ENCODE measurements around the gene RASGRF1.

DNA sequence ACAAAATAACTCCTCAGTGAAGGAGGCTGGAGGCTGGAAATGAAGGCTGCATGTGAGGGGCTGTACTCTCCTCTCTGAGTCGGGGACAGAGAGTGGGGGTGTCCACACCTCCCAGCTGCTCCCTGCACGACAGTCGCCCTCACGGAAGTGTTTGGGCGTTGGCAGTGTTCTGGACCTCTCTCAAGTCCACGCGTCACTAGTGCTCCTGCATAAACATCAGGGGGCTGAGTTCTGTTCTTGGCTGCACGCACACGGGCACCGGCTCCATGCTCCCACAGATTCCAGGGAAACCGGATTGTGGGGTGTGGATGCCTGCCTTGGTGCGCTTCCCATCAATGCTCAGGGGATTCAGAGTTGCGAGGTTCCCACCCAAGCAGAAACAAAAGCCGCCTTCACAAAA is 7.4 kb downstream of the RASGRF1 start:
- TF ChIP-seq, protein P1, sequence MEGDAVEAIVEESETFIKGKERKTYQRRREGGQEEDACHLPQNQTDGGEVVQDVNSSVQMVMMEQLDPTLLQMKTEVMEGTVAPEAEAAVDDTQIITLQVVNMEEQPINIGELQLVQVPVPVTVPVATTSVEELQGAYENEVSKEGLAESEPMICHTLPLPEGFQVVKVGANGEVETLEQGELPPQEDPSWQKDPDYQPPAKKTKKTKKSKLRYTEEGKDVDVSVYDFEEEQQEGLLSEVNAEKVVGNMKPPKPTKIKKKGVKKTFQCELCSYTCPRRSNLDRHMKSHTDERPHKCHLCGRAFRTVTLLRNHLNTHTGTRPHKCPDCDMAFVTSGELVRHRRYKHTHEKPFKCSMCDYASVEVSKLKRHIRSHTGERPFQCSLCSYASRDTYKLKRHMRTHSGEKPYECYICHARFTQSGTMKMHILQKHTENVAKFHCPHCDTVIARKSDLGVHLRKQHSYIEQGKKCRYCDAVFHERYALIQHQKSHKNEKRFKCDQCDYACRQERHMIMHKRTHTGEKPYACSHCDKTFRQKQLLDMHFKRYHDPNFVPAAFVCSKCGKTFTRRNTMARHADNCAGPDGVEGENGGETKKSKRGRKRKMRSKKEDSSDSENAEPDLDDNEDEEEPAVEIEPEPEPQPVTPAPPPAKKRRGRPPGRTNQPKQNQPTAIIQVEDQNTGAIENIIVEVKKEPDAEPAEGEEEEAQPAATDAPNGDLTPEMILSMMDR (IDR thresholded peaks at IDR 0.05): no peak
- no peak for TF ChIP-seq EZH2 (IDR thresholded peaks at IDR 0.05; ENCODE audit: borderline replicate concordance, insufficient read depth, low read depth, low read length, poor library complexity, severe bottlenecking)

Measured in B cell (primary cell).